ENCODE measurements around the gene ZDHHC14.
A peak's percentile ranks its signal among the peaks of the same experiment; 100 is the strongest.
"Not testable (repeated sequence)": the region's sequence is repeated elsewhere in the genome, so short reads cannot be mapped to it uniquely, and the experiment has no call there.

ZDHHC14 gene

GRCh38 chr6:157380779-157381561, at the start of gene ZDHHC14:
Gene ZDHHC14 (plus strand): TSS chr6:157381190.
- no peaks in the 10 kb centered on the region for H3K9me3 ChIP-seq (ENCODE audit: control insufficient read depth, low read length)
- H3K27me3 ChIP-seq (ENCODE audit: control insufficient read depth, insufficient read depth, low read length), result no peaks in the 10 kb centered on the region
- peak within 1 kb of the TSS; percentile 66 for H3K4me3 ChIP-seq (ENCODE audit: low read length)
- H3K36me3 ChIP-seq (ENCODE audit: control insufficient read depth, insufficient read depth, low read length), result no peaks in the 10 kb centered on the region
- peaks cover 27% of the 10 kb centered on the region for H3K4me1 ChIP-seq (ENCODE audit: control insufficient read depth, insufficient read depth, low read length)
- peak within 1 kb of the TSS; percentile 82 for H3K9ac ChIP-seq (ENCODE audit: low read length)

DNA sequence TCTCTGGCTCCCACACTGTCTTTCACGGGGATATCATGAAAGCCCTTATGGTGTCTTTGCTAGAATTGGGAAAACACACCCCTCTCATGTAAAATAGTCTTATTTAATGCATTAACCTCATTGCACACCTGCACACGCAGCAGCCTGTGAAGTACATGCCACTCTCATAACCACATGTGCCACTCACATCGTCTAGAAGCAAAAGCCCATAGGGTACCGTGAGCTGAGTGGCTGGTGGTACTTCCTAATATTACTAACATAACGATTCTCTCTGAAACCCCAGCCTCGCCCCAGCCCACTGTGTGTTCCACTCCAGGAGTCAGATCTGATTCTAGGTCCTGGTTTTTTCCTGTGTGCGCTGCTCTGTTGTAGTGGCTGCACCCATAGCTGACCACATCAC, 48.2 kb upstream of the ZDHHC14 start:
- no peaks in the 10 kb centered on the region for H3K9me3 ChIP-seq (ENCODE audit: control insufficient read depth, low read length)
- H3K4me3 ChIP-seq (ENCODE audit: low read length), result no peak overlapping the region
- H3K36me3 ChIP-seq (ENCODE audit: control insufficient read depth, insufficient read depth, low read length), result no peaks in the 10 kb centered on the region
- no peaks in the 10 kb centered on the region for H3K27me3 ChIP-seq (ENCODE audit: control insufficient read depth, insufficient read depth, low read length)
- H3K9ac ChIP-seq (ENCODE audit: low read length), result no peak overlapping the region
- H3K4me1 ChIP-seq (ENCODE audit: control insufficient read depth, insufficient read depth, low read length), result no peaks in the 10 kb centered on the region

GRCh38 chr6:157333537-157333936, 47.5 kb upstream of the ZDHHC14 start:
- Histone ChIP-seq H3K9me3 (ENCODE audit: control insufficient read depth, low read length) (no peaks in the 10 kb centered on the region), H3K36me3 (ENCODE audit: control insufficient read depth, insufficient read depth, low read length) (no peaks in the 10 kb centered on the region), H3K9ac (ENCODE audit: low read length) (no peak overlapping the region), H3K4me3 (ENCODE audit: low read length) (no peak overlapping the region), H3K27me3 (ENCODE audit: control insufficient read depth, insufficient read depth, low read length) (no peaks in the 10 kb centered on the region), H3K4me1 (ENCODE audit: control insufficient read depth, insufficient read depth, low read length) (no peaks in the 10 kb centered on the region)

DNA sequence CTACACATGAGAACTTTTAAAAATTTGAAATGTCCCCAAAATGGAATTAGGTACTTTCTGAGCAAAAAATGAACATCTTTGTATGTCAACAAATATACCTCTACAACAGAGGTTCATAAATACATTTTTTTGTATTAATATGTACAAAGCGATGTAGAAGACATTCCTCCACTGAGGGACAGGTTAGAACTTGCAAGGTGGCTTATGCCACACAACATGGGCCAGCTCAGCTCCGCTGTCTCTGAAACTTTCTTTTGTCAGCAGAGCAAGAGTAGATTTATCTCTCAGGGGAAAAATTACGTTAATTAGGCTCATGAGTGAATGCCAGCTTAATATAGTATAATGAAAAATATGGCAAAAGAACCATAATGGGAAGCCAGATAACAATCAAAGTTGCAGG, 47.0 kb upstream of the ZDHHC14 start:
- Histone ChIP-seq H3K9me3 (ENCODE audit: control insufficient read depth, low read length) (no peaks in the 10 kb centered on the region), H3K9ac (ENCODE audit: low read length) (no peak overlapping the region), H3K4me1 (ENCODE audit: control insufficient read depth, insufficient read depth, low read length) (no peaks in the 10 kb centered on the region), H3K36me3 (ENCODE audit: control insufficient read depth, insufficient read depth, low read length) (no peaks in the 10 kb centered on the region), H3K27me3 (ENCODE audit: control insufficient read depth, insufficient read depth, low read length) (no peaks in the 10 kb centered on the region), H3K4me3 (ENCODE audit: low read length) (no peak overlapping the region)

- no peaks in the 10 kb centered on the region for H3K4me1 ChIP-seq (ENCODE audit: control insufficient read depth, insufficient read depth, low read length)
These were observed 45.2 kb upstream of the ZDHHC14 start for GRCh38 chr6:157335829-157336228.

DNA sequence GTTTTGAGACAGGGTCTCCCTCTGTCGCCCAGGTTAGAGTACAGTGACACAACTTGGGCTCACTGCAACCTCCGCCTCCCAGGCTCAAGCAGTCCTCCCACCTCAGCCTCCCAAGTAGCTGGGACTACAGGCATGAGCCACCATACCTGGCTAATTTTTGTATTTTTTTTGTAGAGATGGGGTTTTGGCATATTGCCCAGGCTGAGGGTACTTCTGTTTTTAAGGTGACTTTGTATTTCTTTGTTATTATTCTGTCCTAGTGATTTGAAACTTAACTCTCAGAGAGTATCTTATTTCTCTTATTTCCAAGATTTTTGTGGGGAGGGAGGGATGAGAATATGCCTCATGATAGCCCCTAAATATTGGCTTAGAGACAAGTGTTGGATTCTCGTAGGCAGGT, 43.7 kb upstream of the ZDHHC14 start:
- H3K27me3 ChIP-seq (ENCODE audit: control insufficient read depth, insufficient read depth, low read length); H3K9ac ChIP-seq (ENCODE audit: low read length); H3K36me3 ChIP-seq (ENCODE audit: control insufficient read depth, insufficient read depth, low read length); H3K4me1 ChIP-seq (ENCODE audit: control insufficient read depth, insufficient read depth, low read length); H3K4me3 ChIP-seq (ENCODE audit: low read length); H3K9me3 ChIP-seq (ENCODE audit: control insufficient read depth, low read length): not testable (repeated sequence)

More at GRCh38 chr6:157335829-157336228, 45.2 kb upstream of the ZDHHC14 start:
- Histone ChIP-seq H3K4me3 (ENCODE audit: low read length) (no peak overlapping the region), H3K36me3 (ENCODE audit: control insufficient read depth, insufficient read depth, low read length) (no peaks in the 10 kb centered on the region), H3K27me3 (ENCODE audit: control insufficient read depth, insufficient read depth, low read length) (no peaks in the 10 kb centered on the region), H3K9ac (ENCODE audit: low read length) (no peak overlapping the region), H3K9me3 (ENCODE audit: control insufficient read depth, low read length) (no peaks in the 10 kb centered on the region)

- Histone ChIP-seq H3K9ac (ENCODE audit: low read length) (no peak overlapping the region), H3K4me3 (ENCODE audit: low read length) (no peak overlapping the region), H3K9me3 (ENCODE audit: control insufficient read depth, low read length) (no peaks in the 10 kb centered on the region), H3K4me1 (ENCODE audit: control insufficient read depth, insufficient read depth, low read length) (no peaks in the 10 kb centered on the region), H3K27me3 (ENCODE audit: control insufficient read depth, insufficient read depth, low read length) (no peaks in the 10 kb centered on the region), H3K36me3 (ENCODE audit: control insufficient read depth, insufficient read depth, low read length) (no peaks in the 10 kb centered on the region)
These were observed 43.2 kb upstream of the ZDHHC14 start for GRCh38 chr6:157337751-157338150.

GRCh38 chr6:157339432-157339831, 41.6 kb upstream of the ZDHHC14 start:
- no peaks in the 10 kb centered on the region for H3K4me1 ChIP-seq (ENCODE audit: control insufficient read depth, insufficient read depth, low read length)
- H3K9me3 ChIP-seq (ENCODE audit: control insufficient read depth, low read length), result no peaks in the 10 kb centered on the region
- no peaks in the 10 kb centered on the region for H3K36me3 ChIP-seq (ENCODE audit: control insufficient read depth, insufficient read depth, low read length)
- no peaks in the 10 kb centered on the region for H3K27me3 ChIP-seq (ENCODE audit: control insufficient read depth, insufficient read depth, low read length)
- no peak overlapping the region for H3K9ac ChIP-seq (ENCODE audit: low read length)
- H3K4me3 ChIP-seq (ENCODE audit: low read length), result no peak overlapping the region

GRCh38 chr6:157343732-157344131, 37.3 kb upstream of the ZDHHC14 start:
- no peaks in the 10 kb centered on the region for H3K4me1 ChIP-seq (ENCODE audit: control insufficient read depth, insufficient read depth, low read length)
- H3K27me3 ChIP-seq (ENCODE audit: control insufficient read depth, insufficient read depth, low read length), result no peaks in the 10 kb centered on the region
- no peak overlapping the region for H3K9ac ChIP-seq (ENCODE audit: low read length)
- H3K36me3 ChIP-seq (ENCODE audit: control insufficient read depth, insufficient read depth, low read length), result no peaks in the 10 kb centered on the region
- no peaks in the 10 kb centered on the region for H3K9me3 ChIP-seq (ENCODE audit: control insufficient read depth, low read length)
- no peak overlapping the region for H3K4me3 ChIP-seq (ENCODE audit: low read length)

GRCh38 chr6:157346373-157346772, 34.6 kb upstream of the ZDHHC14 start:
- Histone ChIP-seq H3K9me3 (ENCODE audit: control insufficient read depth, low read length) (no peaks in the 10 kb centered on the region), H3K36me3 (ENCODE audit: control insufficient read depth, insufficient read depth, low read length) (no peaks in the 10 kb centered on the region), H3K4me3 (ENCODE audit: low read length) (no peak overlapping the region), H3K4me1 (ENCODE audit: control insufficient read depth, insufficient read depth, low read length) (no peaks in the 10 kb centered on the region), H3K27me3 (ENCODE audit: control insufficient read depth, insufficient read depth, low read length) (no peaks in the 10 kb centered on the region), H3K9ac (ENCODE audit: low read length) (no peak overlapping the region)

GRCh38 chr6:157358287-157358686, 22.7 kb upstream of the ZDHHC14 start:
- Histone ChIP-seq H3K4me1 (ENCODE audit: control insufficient read depth, insufficient read depth, low read length) (no peaks in the 10 kb centered on the region), H3K36me3 (ENCODE audit: control insufficient read depth, insufficient read depth, low read length) (no peaks in the 10 kb centered on the region), H3K9me3 (ENCODE audit: control insufficient read depth, low read length) (no peaks in the 10 kb centered on the region)

DNA sequence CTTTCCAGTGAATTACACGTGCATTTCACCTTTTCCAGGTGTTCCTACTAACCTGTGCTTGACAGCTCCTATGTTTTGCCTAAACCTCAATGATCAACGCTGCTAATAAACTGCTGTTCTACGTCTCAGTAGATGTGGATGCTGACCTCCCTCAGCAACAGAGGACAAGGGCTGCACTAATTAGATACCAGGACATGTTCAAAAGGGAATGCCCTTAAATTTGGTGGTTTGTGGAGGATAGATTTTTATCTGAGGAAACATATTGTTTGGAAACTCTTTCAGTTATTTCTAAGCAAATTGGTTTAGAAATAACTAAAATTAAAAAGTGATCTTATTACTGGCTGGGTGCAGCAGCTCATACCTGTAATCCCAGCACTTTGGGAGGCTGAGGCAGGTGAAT, 19.1 kb upstream of the ZDHHC14 start:
- no peak overlapping the region for H3K9ac ChIP-seq (ENCODE audit: low read length)
- H3K9me3 ChIP-seq (ENCODE audit: control insufficient read depth, low read length), result no peaks in the 10 kb centered on the region
- H3K36me3 ChIP-seq (ENCODE audit: control insufficient read depth, insufficient read depth, low read length), result no peaks in the 10 kb centered on the region
- peaks cover 4% of the 10 kb centered on the region for H3K4me1 ChIP-seq (ENCODE audit: control insufficient read depth, insufficient read depth, low read length)
- H3K4me3 ChIP-seq (ENCODE audit: low read length), result no peak overlapping the region
- peaks cover 3% of the 10 kb centered on the region for H3K27me3 ChIP-seq (ENCODE audit: control insufficient read depth, insufficient read depth, low read length)

More at GRCh38 chr6:157358287-157358686, 22.7 kb upstream of the ZDHHC14 start:
- Histone ChIP-seq H3K9ac (ENCODE audit: low read length) (no peak overlapping the region), H3K4me3 (ENCODE audit: low read length) (no peak overlapping the region), H3K27me3 (ENCODE audit: control insufficient read depth, insufficient read depth, low read length) (peaks cover 3% of the 10 kb centered on the region)

DNA sequence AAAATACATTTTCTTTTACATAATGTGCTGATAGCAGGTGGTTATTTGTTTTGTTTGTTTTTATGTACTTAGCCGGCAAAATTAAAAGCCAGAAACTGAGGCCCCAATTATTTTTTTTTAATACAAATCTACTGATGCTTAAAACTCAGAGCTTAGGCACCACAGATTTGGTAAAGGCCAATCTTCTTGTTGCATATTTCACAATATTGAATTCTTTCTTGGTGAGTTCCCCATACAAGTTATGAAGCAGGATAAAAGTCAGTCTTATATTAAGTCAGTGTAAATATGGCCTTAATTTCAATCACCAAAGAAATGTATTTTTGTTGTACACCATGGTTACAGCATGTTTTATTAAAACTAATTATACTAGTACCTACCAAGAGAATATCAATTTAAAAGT, 16.3 kb upstream of the ZDHHC14 start:
- no peak overlapping the region for H3K4me3 ChIP-seq (ENCODE audit: low read length)
- no peaks in the 10 kb centered on the region for H3K36me3 ChIP-seq (ENCODE audit: control insufficient read depth, insufficient read depth, low read length)
- H3K4me1 ChIP-seq (ENCODE audit: control insufficient read depth, insufficient read depth, low read length), result peaks cover 4% of the 10 kb centered on the region
- no peak overlapping the region for H3K9ac ChIP-seq (ENCODE audit: low read length)
- H3K27me3 ChIP-seq (ENCODE audit: control insufficient read depth, insufficient read depth, low read length), result peaks cover 3% of the 10 kb centered on the region
- H3K9me3 ChIP-seq (ENCODE audit: control insufficient read depth, low read length), result no peaks in the 10 kb centered on the region

Data from mucosa of stomach (tissue), 1 donor.